COLO829 (cell line): ENCODE data around the gene TSSK1B.
"Not testable (repeated sequence)": the region's sequence is repeated elsewhere in the genome, so short reads cannot be mapped to it uniquely, and the experiment has no call there.

Experiments
- DNase-seq: peaks from one replicate; pipeline ENCODE4 v3.0.0; 2012; ENCODE audit warnings: low spot score

Gene TSSK1B

GRCh38 chr5:113397986-113398385 lies 36.8 kb downstream of the TSSK1B start:
- not testable (repeated sequence) for DNase-seq

GRCh38 chr5:113397046-113397445 lies 37.7 kb downstream of the TSSK1B start:
- no peak for DNase-seq

GRCh38 chr5:113394658-113395057 lies 40.1 kb downstream of the TSSK1B start:
- DNase-seq = no peak

GRCh38 chr5:113390224-113390623 lies 44.6 kb downstream of the TSSK1B start:
- DNase-seq = no peak

- no peak for DNase-seq
These were observed 45.7 kb downstream of the TSSK1B start for GRCh38 chr5:113389116-113389515.

- no peak for DNase-seq
These were observed 46.9 kb downstream of the TSSK1B start for GRCh38 chr5:113387844-113388243.

GRCh38 chr5:113384782-113385285 lies 50.0 kb downstream of the TSSK1B start:
- DNase-seq = no peak

- peak; percentile 40 for DNase-seq
These were observed 52.1 kb downstream of the TSSK1B start for GRCh38 chr5:113382731-113383130.
